ENCODE results near the gene IL16.

GRCh38 chr15:81284256-81285031, 87.8 kb downstream of the IL16 start:
- TF ChIP-seq MXI1 (IDR thresholded peaks at IDR 0.05; ENCODE audit: low read depth, low read length) (no peak), ZNF134 (CRISPR knock-in tag; conservative IDR thresholded peaks at IDR 0.05) (no peak), KLF1 (tag; IDR thresholded peaks at IDR 0.05) (no peak), CTCF (IDR thresholded peaks at IDR 0.05 in 2 of 3, conservative IDR thresholded peaks at IDR 0.05 in 1 of 3; ENCODE audit: insufficient read depth in 2 of 3, low read depth in 1 of 3, low read length in 3 of 3) (no peak)
